Measurements from ENCODE around the gene DOK3.
A peak's percentile ranks its signal among the peaks of the same experiment; 100 is the strongest.

The DOK3 gene

DNA sequence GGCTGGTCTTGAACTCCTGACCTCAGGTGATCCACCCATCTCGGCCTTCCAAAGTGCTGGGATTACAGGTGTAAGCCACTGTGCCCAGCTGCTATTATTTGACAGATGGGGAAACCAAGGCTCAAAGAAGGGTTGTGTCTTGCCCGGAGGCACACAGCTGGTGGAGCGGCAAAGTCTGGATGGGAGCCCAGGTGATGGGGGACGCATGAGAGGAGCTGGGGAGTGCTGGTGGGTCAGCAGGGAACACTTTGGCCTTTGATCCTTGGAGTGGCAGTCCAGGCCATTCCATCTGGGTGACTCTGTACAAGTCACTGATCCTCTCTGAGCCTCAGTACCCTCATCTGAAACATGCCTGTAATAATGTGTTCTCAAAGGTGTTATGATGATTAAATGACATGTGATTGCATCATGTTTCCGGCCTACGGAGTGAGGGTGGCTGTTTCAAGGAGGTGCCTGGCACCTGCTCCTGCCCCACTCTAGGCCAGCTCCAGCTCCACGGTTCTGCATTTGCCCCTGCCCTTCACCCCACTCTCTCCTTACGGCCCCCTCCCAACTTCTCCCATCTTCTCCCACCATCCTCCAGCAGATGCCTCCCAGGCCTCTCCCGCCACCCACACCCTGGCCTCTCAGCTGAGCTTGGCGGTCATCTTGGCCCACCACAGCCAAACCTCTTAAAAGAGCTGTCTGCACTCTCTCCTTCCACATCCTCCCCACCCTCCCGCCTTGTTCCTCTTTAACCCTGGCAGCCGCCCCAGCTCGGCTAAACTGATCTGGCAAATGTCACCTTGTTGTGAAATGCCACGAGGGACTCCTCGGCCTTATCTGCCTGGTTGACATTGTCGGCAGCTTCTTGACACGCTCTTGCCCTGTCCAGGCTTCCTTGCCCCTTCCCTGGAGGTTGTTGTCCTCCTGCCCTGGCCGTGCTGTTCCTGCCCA lies 30.6 kb downstream of the DOK3 start:
- peak; percentile 29 to 57 for DNase-seq

DNA sequence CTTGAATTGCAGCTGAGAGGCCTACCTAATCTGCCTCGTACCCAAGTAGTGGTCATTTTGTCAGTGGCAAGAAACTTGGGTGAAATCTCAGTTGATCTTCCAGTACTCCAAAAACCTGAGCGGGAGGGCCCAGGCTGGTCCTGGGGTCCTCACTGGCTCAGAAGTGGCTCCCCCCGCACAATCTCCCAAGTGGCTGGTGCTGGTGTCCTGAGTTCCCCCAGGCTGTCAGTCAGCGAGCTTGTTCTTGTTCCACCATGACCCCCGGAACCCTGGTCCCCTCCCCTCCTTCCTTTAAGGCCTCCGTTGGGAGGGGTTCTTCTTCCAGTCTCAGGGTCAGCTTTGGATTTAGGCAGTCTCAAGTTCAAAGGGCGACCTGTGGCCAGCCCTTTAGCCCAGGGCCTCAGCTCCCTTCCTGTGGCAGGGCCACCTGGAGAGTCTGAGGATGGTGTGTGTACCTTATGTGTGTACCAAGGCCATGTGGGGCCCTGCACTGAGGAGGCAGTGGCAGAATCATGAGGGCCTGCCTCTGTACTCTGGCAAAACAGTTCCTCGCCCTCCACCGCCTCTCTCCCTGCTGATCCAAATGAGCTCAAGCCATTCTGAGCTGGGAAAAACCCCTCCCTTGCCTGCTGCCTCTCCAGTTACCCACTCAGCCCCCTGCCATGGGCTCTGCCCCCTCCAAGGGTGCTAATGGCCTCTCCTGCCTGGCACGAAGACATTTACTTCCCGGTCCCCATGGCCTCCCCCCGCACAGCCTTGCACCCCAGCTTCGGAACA lies 31.7 kb downstream of the DOK3 start:
- DNase-seq = no peak

DNA sequence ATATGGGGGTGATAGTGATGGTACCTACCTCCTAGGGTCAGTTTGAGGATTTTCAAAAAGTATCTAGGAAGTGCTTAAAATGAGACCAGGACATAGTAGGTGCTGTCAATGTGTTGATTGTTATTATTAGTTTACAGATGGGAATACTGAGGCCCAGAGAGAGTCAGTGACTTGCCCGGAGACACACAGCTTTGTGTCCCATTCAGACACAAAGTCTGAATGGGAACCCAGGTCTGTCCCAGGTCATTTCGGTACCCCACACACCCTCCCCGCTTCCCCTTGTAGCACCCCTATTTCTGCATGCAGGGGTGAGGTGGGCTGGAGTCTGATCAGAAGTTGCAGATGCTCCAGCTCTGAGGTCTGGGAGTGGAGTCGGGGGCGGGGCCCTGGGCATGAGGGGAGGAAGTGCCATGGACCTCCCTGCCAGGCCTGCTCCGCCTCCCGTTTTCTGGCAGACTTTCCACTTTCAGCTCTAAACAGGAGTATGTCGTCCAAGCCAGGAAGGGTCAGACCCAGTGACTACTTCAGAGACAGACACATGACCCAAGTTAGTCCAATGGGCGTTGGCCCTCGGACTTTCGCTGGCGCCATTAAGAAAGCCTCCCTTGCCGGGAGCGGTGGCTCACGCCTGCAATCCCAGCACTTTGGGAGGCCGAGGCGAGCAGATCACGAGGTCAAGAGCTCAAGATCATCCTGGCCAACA lies 32.9 kb downstream of the DOK3 start:
- DNase-seq = no peak

GRCh38 chr5:177475563-177476427 lies 33.8 kb downstream of the DOK3 start:
- no peak for DNase-seq

GRCh38 chr5:177474846-177475562 lies 34.6 kb downstream of the DOK3 start:
- DNase-seq = no peak

DNA sequence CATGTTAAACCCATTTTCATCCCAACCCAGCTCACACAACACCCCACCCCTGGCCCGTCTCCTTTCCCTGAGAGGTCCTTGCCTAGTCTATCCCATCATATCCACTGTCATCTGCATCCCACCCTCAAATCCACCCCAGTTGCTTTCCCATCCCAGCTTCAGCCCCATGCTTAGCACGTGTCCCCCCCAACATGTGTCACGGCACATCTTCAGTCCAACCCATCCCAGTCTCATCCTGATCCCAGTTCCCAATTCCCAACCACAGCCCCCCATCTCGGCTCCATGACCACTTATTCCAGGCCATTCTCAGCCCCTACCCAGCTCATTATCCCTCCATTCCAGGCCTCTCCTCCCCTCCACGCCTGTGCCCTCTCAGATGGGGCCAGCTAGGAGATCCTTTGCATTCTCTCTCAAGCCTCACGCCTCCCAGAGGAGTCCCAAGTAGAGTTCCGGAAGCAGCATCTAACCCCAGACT lies 35.6 kb downstream of the DOK3 start:
- no peak for DNase-seq

DNA sequence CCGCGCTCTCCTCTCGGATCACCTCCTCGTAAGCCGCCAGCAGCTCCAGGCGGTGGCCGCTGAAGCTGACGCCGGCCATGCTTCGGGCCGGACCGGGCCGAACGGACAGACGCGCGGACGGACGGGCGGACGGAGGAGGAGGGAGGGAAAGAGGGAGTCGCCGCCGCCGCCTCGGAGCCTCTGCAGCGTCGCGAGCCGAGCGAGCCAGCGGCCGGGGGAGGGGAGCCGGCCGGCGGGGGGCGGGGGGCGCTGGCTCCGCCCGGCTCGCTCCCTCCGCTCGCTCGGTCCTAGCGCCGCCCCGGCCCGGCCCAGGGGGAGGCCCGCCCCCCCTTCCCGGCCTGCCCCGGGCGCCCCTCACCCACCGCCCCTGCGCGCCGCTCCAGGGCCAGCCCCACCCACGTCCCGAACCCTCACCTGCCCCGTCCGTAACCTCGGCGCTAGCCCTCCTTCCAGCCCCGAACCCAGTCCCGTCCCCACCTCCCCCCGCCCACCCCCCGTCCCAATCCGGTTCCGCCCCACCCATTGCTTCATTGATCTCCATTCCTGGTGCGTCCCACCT lies 36.1 kb downstream of the DOK3 start, which contains the start of gene DBN1:
Gene DBN1, minus strand, starts transcription at position 192 of the 559 bp plus-strand sequence. Its CDS starts 113 bp downstream, at position 79.
- DNase-seq = no peak

GRCh38 chr5:177472460-177473442 lies 36.9 kb downstream of the DOK3 start:
- peak; percentile 61 to 62 for DNase-seq

GRCh38 chr5:177471610-177472356 lies 37.8 kb downstream of the DOK3 start:
- DNase-seq = peak in 1 of 2 donors; percentile 30

- DNase-seq = no peak
Measured at GRCh38 chr5:177470759-177471536, 38.7 kb downstream of the DOK3 start.

GRCh38 chr5:177469750-177470525 lies 39.7 kb downstream of the DOK3 start:
- no peak for DNase-seq

GRCh38 chr5:177468685-177469628 lies 40.7 kb downstream of the DOK3 start:
- no peak for DNase-seq

DNA sequence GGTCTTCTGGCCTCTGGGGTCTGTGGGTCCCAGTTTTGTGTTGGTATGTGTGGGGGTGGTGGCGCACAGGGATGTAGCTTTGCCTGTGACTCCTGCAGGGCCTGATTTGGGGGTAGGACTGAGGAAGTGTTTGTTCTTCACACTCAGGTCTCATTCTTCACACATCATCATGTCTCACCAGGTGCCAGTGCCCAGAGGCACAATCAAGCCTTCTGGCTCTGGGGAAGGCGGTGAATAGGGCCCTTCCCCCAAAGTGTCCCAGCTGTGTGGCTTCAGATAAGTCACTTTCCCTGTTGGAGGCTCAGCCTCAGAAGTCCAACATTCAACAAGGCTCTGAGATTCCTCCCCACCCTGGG lies 41.3 kb downstream of the DOK3 start:
- DNase-seq = no peak

DNA sequence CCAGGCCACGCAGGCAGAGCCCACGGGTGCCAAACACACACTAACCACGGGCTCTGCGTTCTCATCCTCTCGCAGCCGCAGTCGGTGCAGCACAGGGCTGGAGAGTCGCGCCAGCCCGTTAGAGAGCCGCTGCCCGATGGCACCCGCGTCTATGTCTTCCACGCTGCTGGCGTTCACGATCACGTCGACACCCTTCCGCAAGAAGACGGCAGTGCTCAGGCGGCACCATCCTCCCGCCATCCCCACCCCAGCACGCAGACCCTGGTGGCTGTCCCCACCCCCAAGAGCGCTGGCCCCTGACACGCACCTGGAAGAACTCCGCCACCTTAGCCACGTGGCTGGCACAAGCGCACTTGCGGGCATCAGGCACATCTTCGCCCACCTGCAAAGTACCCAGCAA lies 42.2 kb downstream of the DOK3 start:
- DNase-seq = no peak

- DNase-seq = no peak
Measured at GRCh38 chr5:177466861-177467260, 42.8 kb downstream of the DOK3 start.

DNA sequence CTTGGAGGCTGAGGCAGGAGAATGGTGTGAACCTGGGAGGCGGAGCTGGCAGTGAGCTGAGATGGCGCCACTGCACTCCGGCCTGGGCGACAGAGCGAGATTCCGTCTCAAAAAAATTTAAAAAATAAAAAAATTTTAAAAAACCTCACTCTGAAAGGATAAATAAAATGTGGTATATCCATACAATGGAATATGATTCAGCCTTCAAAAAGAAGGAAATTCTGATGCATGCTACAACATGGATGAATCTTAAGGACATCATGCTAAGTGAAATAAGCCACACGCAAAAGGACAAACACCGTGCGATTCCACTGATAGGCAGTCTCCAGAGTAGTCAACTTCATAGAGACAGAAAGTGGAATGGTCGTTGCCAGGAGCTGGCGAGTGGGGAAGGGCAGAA lies 44.6 kb downstream of the DOK3 start:
- DNase-seq = no peak

Data from CD4-positive, alpha-beta T cell treated with Interleukin-4 for 1 hour (primary cell).